Fibroblast of villous mesenchyme (primary cell): Measurements from ENCODE around the gene KCNRG. TPM values are rescaled to one million over a fixed set of nuclear protein-coding genes. Genes with fewer than 3 reads are reported as not detected.

Experiments used
- DNase-seq: peaks from one replicate; pipeline ENCODE4 v3.0.0-alpha.2; 2010; ENCODE audit warnings: low read depth
- H3K4me3 ChIP-seq: 2 replicates; pipeline ENCODE4 v1.5.1; 2011; ENCODE audit warnings: low read depth, mild to moderate bottlenecking, low read length
- CTCF ChIP-seq: IDR thresholded peaks from 2 replicates; pipeline ENCODE4 v1.5.1; 2012; ENCODE audit warnings: low read depth, mild to moderate bottlenecking, low read length; ENCODE audit not compliant: insufficient read depth
- total RNA-seq: library from RNA; depleted of rRNA; stranded (reverse); fragments of >200 nt; gene quantifications from 2 replicates; pipeline ENCODE4 v1.2.3, GENCODE V29; 2012

The KCNRG gene
- total RNA-seq, 1 donor = 4.3 TPM

DNA sequence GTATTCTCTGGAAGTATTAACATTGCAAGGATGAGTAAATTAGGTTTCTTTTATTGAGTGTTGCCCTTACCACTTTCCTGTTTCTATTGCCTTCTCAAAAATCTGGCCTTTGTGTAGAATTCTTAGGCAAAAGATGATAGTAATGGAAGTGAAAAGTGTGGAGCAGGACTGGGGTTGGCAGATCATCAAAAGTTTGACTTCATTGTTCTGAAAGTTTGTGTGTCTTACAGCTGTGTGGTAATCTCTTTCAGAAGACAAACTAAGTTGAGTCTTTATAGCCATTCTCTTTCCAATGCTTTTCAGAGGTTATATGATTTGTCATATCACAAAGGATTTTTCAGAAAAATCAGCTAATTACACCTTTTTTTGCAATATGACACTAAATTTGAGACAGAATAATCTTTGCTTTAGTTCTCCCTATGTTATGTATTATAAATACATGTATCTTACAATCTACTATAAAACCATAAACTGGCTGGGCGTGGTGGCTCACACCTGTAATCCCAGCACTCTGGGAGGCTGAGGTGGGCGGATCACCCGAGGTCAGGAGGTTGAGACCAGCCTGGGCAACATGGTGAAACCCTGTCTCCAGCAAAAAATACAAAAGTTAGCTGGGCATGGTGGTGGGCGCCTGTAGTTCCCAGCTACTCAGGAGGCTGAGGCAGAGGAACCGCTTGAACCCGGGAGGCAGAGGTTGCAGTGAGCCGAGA is 8.7 kb upstream of the KCNRG start:
- no peak for TF ChIP-seq CTCF
- no peak overlapping the region for H3K4me3 ChIP-seq
- DNase-seq = no peak

DNA sequence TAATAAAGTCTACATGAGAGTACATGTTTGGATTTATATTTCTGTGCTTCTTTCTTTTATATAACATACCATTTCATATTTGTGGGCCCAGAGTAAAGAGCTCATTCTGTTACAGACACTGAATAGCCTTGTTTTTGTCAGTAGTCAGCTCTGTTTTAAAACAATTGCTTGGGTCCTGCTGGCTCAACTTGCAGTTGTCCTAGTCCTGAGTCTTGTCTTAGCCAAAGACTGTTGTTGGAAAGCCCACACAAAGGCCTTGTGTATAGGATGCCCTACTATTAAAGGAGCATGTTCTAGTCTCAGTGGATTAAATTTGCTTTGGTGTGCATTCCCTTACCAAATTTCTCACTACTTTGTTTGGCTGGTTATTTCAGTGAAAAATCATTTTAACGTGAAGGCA is 3.8 kb upstream of the KCNRG start:
- no peak for DNase-seq
- no peak for TF ChIP-seq CTCF
- no peak overlapping the region for H3K4me3 ChIP-seq

DNA sequence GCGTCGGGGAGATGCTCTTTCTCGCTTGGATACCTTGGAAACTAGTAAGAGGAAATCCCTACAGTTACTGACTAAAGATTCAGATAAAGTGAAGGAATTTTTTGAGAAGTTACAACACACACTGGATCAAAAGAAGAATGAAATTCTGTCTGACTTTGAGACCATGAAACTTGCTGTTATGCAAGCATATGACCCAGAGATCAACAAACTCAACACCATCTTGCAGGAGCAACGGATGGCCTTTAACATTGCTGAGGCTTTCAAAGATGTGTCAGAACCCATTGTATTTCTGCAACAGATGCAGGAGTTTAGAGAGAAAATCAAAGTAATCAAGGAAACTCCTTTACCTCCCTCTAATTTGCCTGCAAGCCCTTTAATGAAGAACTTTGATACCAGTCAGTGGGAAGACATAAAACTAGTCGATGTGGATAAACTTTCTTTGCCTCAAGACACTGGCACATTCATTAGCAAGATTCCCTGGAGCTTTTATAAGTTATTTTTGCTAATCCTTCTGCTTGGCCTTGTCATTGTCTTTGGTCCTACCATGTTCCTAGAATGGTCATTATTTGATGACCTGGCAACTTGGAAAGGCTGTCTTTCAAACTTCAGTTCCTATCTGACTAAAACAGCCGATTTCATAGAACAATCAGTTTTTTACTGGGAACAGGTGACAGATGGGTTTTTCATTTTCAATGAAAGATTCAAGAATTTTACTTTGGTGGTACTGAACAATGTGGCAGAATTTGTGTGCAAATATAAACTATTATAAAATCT is 2.7 kb upstream of the KCNRG start:
- DNase-seq = peak; percentile 48

DNA sequence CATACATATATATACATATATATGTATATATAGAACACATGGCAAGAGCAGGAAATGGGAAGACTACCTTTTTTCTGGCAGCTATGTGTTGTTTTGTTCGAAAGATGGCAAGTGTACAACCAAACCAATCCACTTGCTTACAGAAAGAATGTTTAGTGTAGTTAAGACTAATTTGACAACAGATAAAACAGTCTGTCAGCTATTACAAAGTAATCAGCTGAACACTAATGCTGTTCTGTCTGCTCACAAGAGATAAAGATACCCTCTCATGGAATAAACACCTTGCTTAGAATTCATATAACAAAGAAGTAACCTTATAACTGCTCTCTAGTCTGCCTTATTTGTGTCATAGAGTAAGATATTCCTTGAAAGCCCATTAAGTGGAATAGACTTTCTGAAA is 858 bp upstream of the KCNRG start:
- DNase-seq = no peak
- no peak for TF ChIP-seq CTCF
- no peak overlapping the region for H3K4me3 ChIP-seq

More for the DNA sequence above, 2.7 kb upstream of the KCNRG start:
- TF ChIP-seq CTCF = no peak
- no peak overlapping the region for H3K4me3 ChIP-seq

DNA sequence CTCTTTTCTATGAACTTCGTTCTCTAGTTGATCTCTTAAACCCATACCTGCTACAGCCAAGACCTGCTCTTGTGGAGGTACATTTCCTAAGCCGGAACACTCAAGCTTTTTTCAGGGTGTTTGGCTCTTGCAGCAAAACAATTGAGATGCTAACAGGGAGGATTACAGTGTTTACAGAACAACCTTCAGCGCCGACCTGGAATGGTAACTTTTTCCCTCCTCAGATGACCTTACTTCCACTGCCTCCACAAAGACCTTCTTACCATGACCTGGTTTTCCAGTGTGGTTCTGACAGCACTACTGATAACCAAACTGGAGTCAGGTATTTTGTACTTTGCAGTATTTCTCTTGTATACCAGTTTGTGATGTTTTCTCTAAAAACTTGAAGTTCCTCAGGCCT is 506 bp downstream of the KCNRG start:
- no peak for DNase-seq
- TF ChIP-seq CTCF = no peak
- no peak overlapping the region for H3K4me3 ChIP-seq

DNA sequence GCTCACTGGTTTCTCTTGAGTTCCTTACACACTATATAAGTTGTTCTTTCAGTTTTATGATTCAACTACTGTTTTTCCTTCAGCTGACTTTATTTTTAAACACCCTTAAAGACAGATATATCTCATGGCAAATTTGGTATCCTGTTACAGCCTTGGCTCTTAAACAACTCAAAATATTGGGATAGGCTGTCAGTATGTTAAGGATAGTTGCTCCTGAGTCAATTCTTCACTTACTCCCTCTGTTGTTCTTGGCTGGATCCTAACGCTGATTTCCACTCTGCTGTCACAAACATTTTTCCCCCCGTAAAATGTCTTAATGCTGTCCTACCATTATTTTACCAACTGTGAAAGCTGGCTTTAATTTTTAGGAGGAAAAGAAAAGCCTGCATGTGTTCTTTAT is 1.2 kb downstream of the KCNRG start:
- no peak for TF ChIP-seq CTCF
- peak; percentile 28 for DNase-seq
- H3K4me3 ChIP-seq = no peak overlapping the region

GRCh38 chr13:50017819-50018218 is 2.6 kb downstream of the KCNRG start:
- no peak overlapping the region for H3K4me3 ChIP-seq
- TF ChIP-seq CTCF = no peak
- DNase-seq = no peak
